ENCODE data around the gene COPB2.

Gene COPB2

DNA sequence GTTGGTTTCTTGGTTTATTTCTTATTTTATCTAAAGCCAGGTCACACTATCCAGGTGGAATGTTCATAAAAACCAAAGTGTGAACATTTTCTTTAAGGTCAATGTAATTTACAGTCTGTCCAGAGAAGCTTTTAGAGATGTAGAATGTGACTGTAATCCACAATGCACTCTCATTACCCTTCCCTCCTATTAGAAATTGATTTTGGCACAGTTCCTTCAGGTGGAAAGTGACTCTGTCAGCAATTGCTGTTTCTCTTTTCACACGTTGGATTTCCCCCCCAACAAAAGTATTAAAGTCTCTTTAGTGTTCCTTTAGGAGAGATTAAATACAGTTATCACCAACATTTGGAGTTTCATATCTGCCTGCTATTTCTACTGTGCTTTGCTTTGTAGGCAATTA is 31.6 kb upstream of the COPB2 start:
- Histone ChIP-seq H3K9me2 (replicated peaks; ENCODE audit: insufficient read depth, low read length) (no peaks in the 10 kb centered on the region), H3K9ac (ENCODE audit: low read length) (no peak overlapping the region), H3K4me3 (ENCODE audit: insufficient read depth, low read length, poor library complexity, severe bottlenecking) (no peak overlapping the region), H3K27ac (ENCODE audit: low read depth, low read length) (no peak overlapping the region), H3K9me3 (ENCODE audit: insufficient read depth, low read length) (no peaks in the 10 kb centered on the region), H3K4me2 (ENCODE audit: low read depth, low read length, poor library complexity, severe bottlenecking) (no peak overlapping the region), H4K20me1 (ENCODE audit: low read depth, low read length) (no peaks in the 10 kb centered on the region), H3F3A (ENCODE audit: insufficient read depth) (no peaks in the 10 kb centered on the region), H3K79me2 (ENCODE audit: insufficient read depth, low read length) (no peaks in the 10 kb centered on the region), H2AFZ (ENCODE audit: low read depth, low read length, severe bottlenecking) (no peak overlapping the region), H3K36me3 (ENCODE audit: low read length) (no peaks in the 10 kb centered on the region), H3K27me3 (ENCODE audit: low read length) (no peaks in the 10 kb centered on the region)
- no peak for TF ChIP-seq CTCF (IDR thresholded peaks at IDR 0.05; ENCODE audit: insufficient read depth, low read length, poor library complexity, severe bottlenecking)
- no peak for TF ChIP-seq EZH2phosphoT487 (conservative IDR thresholded peaks at IDR 0.05; ENCODE audit: low read length)

DNA sequence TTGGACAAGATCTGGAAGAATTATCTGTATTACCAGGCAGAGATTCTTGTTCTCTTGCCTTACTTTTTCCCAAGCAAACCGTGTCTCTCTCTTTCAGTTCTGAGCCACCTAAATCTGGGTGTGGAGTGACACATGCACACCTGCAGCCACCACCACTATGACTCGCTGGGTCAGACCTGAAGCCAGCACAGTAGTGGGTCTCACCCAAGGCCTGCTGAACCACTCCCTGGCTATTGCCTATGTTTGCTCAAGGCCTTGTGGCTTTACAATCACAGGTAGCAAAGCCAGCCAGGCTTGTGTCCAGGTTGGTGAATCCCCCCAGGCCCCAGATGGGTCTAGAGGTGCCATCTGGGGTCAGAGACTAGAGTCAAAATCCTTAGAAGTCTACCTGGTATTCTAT is 28.7 kb upstream of the COPB2 start:
- Histone ChIP-seq H3K9me3 (ENCODE audit: insufficient read depth, low read length) (no peaks in the 10 kb centered on the region), H3K9ac (ENCODE audit: low read length) (no peak overlapping the region), H3K9me2 (replicated peaks; ENCODE audit: insufficient read depth, low read length) (no peaks in the 10 kb centered on the region), H3K4me3 (ENCODE audit: insufficient read depth, low read length, poor library complexity, severe bottlenecking) (no peak overlapping the region), H3K4me2 (ENCODE audit: low read depth, low read length, poor library complexity, severe bottlenecking) (no peak overlapping the region), H3K36me3 (ENCODE audit: low read length) (no peaks in the 10 kb centered on the region), H3K27me3 (ENCODE audit: low read length) (no peaks in the 10 kb centered on the region), H3F3A (ENCODE audit: insufficient read depth) (no peaks in the 10 kb centered on the region), H3K79me2 (ENCODE audit: insufficient read depth, low read length) (no peaks in the 10 kb centered on the region), H4K20me1 (ENCODE audit: low read depth, low read length) (no peaks in the 10 kb centered on the region), H3K27ac (ENCODE audit: low read depth, low read length) (no peak overlapping the region), H2AFZ (ENCODE audit: low read depth, low read length, severe bottlenecking) (no peak overlapping the region)
- TF ChIP-seq CTCF (IDR thresholded peaks at IDR 0.05; ENCODE audit: insufficient read depth, low read length, poor library complexity, severe bottlenecking) (no peak), EZH2phosphoT487 (conservative IDR thresholded peaks at IDR 0.05; ENCODE audit: low read length) (no peak)

- Histone ChIP-seq H2AFZ (ENCODE audit: low read depth, low read length, severe bottlenecking) (no peak overlapping the region), H3K36me3 (ENCODE audit: low read length) (no peaks in the 10 kb centered on the region), H3K9me2 (replicated peaks; ENCODE audit: insufficient read depth, low read length) (no peaks in the 10 kb centered on the region), H3K4me2 (ENCODE audit: low read depth, low read length, poor library complexity, severe bottlenecking) (no peak overlapping the region), H3K79me2 (ENCODE audit: insufficient read depth, low read length) (no peaks in the 10 kb centered on the region), H3K27me3 (ENCODE audit: low read length) (no peaks in the 10 kb centered on the region), H3F3A (ENCODE audit: insufficient read depth) (no peaks in the 10 kb centered on the region), H4K20me1 (ENCODE audit: low read depth, low read length) (no peaks in the 10 kb centered on the region), H3K4me3 (ENCODE audit: insufficient read depth, low read length, poor library complexity, severe bottlenecking) (no peak overlapping the region), H3K9ac (ENCODE audit: low read length) (no peak overlapping the region), H3K9me3 (ENCODE audit: insufficient read depth, low read length) (no peaks in the 10 kb centered on the region), H3K27ac (ENCODE audit: low read depth, low read length) (no peak overlapping the region)
- no peak for TF ChIP-seq CTCF (IDR thresholded peaks at IDR 0.05; ENCODE audit: insufficient read depth, low read length, poor library complexity, severe bottlenecking)
These were observed 26.8 kb upstream of the COPB2 start for GRCh38 chr3:139416275-139416674.
